ENCODE measurements around the gene PLEKHF1. TPM values are rescaled to one million over a fixed set of nuclear protein-coding genes. Genes with fewer than 3 reads are reported as not detected.

PLEKHF1 gene
- polyA plus RNA-seq, 3 donors: 0.11 to 0.29 (median 0.26) TPM

- no peak overlapping the region for H3K9ac ChIP-seq (ENCODE audit: insufficient read depth, low read length, poor library complexity, severe bottlenecking)
- H3K27ac ChIP-seq (ENCODE audit: low read depth in 1 of 2, low read length in 2 of 2): no peak overlapping the region
- peaks cover 0 to 4% of the 10 kb centered on the region in 2 donors for H3K9me3 ChIP-seq (replicated peaks in 1 of 2; ENCODE audit: control insufficient read depth in 1 of 2, insufficient read depth in 1 of 2, low read length in 2 of 2)
- no peak for TF ChIP-seq CTCF (IDR thresholded peaks at IDR 0.05)
- H2AFZ ChIP-seq (ENCODE audit: insufficient read depth, low read depth, low read length, poor library complexity, severe bottlenecking): no peak overlapping the region
- H4K20me1 ChIP-seq (ENCODE audit: insufficient read depth, low read length): no peaks in the 10 kb centered on the region
- peaks cover 0 to 7% (median 1%) of the 10 kb centered on the region in 3 donors for H3K27me3 Mint-ChIP-seq (ENCODE audit: low read depth in 3 of 3)
- no peak overlapping the region for H3K27ac Mint-ChIP-seq
- no peak overlapping the region for H3K4me2 ChIP-seq (replicated peaks; ENCODE audit: extremely low read depth, low read length, poor library complexity, severe bottlenecking)
- no peak overlapping the region for H3K4me3 ChIP-seq (replicated peaks in 1 of 3; ENCODE audit: low read depth in 2 of 3, low read length in 3 of 3)
- intact Hi-C loops (cut with micrococcal nuclease): no loop called here
- H3K27me3 ChIP-seq (ENCODE audit: control insufficient read depth in 2 of 2, insufficient read depth in 2 of 2, low read length in 2 of 2): no peaks in the 10 kb centered on the region
- H3K36me3 ChIP-seq (replicated peaks in 1 of 2; ENCODE audit: control insufficient read depth in 1 of 2, insufficient read depth in 2 of 2, low read length in 2 of 2): no peaks in the 10 kb centered on the region
- DNase-seq: no peak
- peaks cover 11 to 13% of the 10 kb centered on the region in 2 donors for H3K4me1 ChIP-seq (ENCODE audit: control insufficient read depth in 1 of 2, insufficient read depth in 2 of 2, low read length in 2 of 2)
- peaks cover 0 to 3% of the 10 kb centered on the region in 2 donors for H3K36me3 Mint-ChIP-seq
- H3K79me2 ChIP-seq (ENCODE audit: insufficient read depth, low read length): no peaks in the 10 kb centered on the region
- H3K4me3 Mint-ChIP-seq: no peak overlapping the region
- H3K4me1 Mint-ChIP-seq: peaks cover 28% of the 10 kb centered on the region
- WGBS (ENCODE audit: insufficient coverage): 95% methylated on average over 12 of the region's 13 CpGs
- H3K9me3 Mint-ChIP-seq: no peaks in the 10 kb centered on the region
Observed at GRCh38 chr19:29675650-29676186, 10.5 kb downstream of the PLEKHF1 start.

GRCh38 chr19:29676586-29676985 lies 11.3 kb downstream of the PLEKHF1 start:
- H3K36me3 ChIP-seq (replicated peaks in 1 of 2; ENCODE audit: control insufficient read depth in 1 of 2, insufficient read depth in 2 of 2, low read length in 2 of 2): no peaks in the 10 kb centered on the region
- Mint-ChIP-seq H3K27ac (no peak overlapping the region), H3K36me3 (peaks cover 2 to 3% of the 10 kb centered on the region in 2 donors), H3K4me1 (peaks cover 26% of the 10 kb centered on the region), H3K4me3 (no peak overlapping the region), H3K9me3 (no peaks in the 10 kb centered on the region), H3K27me3 (ENCODE audit: low read depth in 3 of 3) (peaks cover 0 to 5% (median 4%) of the 10 kb centered on the region in 3 donors)
- 92% methylated on average over 7 of the region's 8 CpGs for WGBS (ENCODE audit: insufficient coverage)
- no peak overlapping the region for H3K9ac ChIP-seq (ENCODE audit: insufficient read depth, low read length, poor library complexity, severe bottlenecking)
- no peaks in the 10 kb centered on the region for H3K27me3 ChIP-seq (ENCODE audit: control insufficient read depth in 2 of 2, insufficient read depth in 2 of 2, low read length in 2 of 2)
- no peak overlapping the region for H2AFZ ChIP-seq (ENCODE audit: insufficient read depth, low read depth, low read length, poor library complexity, severe bottlenecking)
- no peak for TF ChIP-seq CTCF (IDR thresholded peaks at IDR 0.05)
- peaks cover 16 to 18% of the 10 kb centered on the region in 2 donors for H3K4me1 ChIP-seq (ENCODE audit: control insufficient read depth in 1 of 2, insufficient read depth in 2 of 2, low read length in 2 of 2)
- H3K4me2 ChIP-seq (replicated peaks; ENCODE audit: extremely low read depth, low read length, poor library complexity, severe bottlenecking): no peak overlapping the region
- H4K20me1 ChIP-seq (ENCODE audit: insufficient read depth, low read length): no peaks in the 10 kb centered on the region
- H3K9me3 ChIP-seq (replicated peaks in 1 of 2; ENCODE audit: control insufficient read depth in 1 of 2, insufficient read depth in 1 of 2, low read length in 2 of 2): peaks cover 0 to 4% of the 10 kb centered on the region in 2 donors
- H3K79me2 ChIP-seq (ENCODE audit: insufficient read depth, low read length): no peaks in the 10 kb centered on the region
- intact Hi-C loops (cut with micrococcal nuclease): no loop called here
- no peak overlapping the region for H3K27ac ChIP-seq (ENCODE audit: low read depth in 1 of 2, low read length in 2 of 2)
- DNase-seq: no peak
- H3K4me3 ChIP-seq (replicated peaks in 1 of 3; ENCODE audit: low read depth in 2 of 3, low read length in 3 of 3): no peak overlapping the region
